HG03064 (cell line): ENCODE results near the gene WFDC12.

ENCODE experiments used
- ATAC-seq: cut with Tn5 transposase; IDR thresholded peaks from one replicate; pipeline ENCODE4 v1.9.1; 2021; ENCODE audit warnings: low read depth; ENCODE audit not compliant: unreplicated experiment

The WFDC12 gene

DNA sequence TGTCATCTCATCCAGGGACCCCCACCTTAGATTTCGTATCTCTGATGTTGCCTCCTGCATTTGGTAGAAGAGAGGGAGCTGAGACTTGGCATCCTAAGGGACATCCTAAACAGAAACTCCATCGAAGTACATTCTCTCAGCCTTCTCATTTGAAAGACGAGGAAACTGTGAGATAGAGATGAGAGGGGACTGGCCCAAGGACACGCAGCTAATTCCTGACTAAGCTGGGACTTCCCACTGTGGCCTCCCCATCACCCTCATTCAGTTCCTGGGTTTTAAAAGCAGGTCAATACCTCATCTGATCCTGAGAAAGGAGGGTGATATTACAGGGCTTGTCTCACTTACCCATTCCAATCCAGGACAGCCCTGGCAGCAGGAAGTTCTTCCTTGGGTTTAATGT lies 8.4 kb downstream of the WFDC12 start:
- ATAC-seq, result no peak

DNA sequence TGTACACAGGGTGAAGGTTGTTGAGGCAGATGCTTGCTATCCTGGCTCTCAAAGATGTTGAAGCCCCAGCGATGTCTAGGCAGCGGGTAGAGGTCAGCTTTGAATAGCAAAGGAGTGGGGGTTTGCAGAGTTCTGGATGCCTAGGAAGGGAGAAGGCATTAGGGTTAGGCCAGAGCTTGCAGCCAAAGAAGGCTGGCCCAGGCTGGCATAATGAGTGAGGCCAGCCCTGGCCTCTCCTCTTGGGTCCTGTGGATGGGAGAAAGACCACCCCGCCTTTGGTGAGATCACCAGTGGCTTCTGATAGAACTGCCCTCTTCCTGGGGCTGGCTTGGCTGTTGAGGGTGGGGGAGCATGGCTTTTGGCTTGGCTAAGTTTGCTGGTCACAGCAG lies 8.9 kb downstream of the WFDC12 start:
- no peak for ATAC-seq

DNA sequence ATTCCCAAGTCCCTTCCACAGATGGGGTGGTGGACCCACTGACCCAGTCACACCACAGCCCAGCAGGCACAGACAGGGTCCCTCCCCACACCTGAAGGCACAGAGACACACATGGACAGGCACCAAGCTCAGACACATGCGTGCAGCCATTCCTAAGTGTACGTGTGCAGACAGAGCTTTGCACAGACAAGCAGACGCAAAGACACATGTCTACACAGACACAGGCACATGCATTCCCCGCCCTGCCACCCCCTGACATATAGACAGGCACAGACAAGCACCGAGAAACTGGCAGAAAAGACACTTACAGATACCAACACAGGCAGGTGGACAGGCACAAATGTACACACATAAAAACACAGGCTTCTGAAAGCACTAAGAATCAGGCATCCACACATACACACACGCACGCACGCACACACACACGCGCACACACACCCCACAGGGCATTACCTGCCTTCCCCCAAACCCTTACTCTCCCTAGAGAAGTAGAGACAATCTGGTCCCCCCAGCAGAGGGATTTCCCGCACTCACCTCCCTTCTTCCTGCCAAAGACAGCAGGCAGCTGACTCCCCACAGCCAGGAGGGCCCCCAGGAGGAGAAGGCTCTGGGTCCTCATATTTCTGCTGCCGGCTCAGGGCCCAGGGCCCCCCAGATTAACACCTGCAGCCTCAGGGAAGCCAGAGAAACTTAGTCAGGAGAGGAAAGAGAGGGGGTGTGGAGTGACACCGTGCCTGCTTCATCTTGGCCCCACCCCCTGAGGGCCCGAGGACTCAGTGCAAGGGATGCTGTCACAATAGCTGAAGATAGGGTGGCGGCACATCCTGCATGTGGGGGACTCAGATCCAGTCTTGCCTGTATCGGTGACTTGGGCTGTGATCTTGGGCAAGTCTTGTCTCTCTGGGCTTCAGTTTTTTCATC lies 9.5 kb downstream of the WFDC12 start, which contains the start of gene WFDC5:
TSS of gene WFDC5 (minus strand) at position 710 of the 921 bp plus-strand sequence. CDS start at position 619, 91 bp downstream.
- no peak for ATAC-seq

DNA sequence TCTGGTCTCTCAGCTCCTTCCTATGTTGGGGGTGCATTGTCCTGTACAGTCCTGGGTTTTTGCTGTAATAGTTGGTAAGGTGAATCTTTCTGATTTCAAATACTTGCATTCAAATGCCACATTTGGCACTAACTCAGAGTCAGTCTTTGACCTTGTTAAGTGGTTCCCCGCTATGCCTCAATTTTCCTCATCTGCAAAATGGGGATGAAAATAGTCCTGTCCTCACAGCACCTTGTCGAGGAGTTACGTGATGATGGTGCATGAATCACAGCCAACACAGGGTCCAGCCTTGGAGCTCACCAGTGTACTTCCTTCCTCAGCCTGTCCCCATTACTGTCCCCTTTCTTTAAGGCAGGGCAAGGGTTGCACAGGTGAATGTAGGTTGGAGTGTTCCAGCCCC lies 10.4 kb downstream of the WFDC12 start:
- no peak for ATAC-seq

DNA sequence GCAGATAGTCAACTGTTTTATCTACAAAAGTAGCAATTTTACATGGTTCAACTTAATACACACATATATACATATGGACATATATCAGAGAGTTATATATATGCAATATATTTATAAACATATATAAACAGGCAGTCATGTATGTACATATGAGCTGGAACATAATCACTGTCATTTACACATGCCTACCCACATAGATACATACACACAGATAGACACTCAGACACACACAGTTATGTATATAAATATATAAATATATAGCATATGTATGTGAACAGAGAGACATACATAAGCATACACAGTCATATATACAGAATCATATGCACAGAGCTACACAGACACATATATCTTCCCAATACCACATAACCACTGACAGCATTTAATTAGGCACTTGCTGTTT lies 11.5 kb downstream of the WFDC12 start:
- no peak for ATAC-seq

DNA sequence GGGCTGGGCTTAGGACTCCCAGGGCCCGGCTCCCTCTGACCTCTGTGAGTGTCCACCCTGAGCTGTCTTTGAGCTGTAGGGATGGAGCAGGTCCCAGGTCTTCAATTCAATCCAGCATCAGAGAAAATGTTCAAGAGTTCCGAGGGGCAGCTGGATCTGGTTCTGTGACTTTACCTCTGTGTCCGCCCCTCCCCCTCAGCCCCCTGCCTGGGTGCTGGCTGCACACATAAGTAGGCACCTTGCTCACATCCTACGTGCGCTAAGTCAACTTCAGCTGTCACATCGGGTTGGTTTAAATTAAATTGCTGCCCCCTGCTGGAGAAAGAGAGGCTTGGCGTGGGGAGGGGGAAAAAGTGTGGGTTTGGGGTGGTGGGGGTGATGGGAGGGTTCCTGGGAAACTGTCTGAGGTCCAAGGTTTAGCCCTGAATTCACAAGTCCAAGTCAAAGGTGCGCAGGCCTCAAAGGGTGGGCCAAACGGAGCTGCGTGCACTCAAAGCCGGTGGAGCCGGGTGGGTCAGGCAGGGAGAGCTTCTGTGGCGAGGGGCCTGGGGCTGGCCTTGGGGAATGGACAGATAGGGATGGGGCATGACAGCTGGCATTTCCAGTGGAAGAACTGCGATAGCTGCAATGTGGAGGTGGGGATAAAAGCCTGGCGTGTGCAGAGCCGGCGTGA lies 12.3 kb downstream of the WFDC12 start:
- ATAC-seq, result no peak

DNA sequence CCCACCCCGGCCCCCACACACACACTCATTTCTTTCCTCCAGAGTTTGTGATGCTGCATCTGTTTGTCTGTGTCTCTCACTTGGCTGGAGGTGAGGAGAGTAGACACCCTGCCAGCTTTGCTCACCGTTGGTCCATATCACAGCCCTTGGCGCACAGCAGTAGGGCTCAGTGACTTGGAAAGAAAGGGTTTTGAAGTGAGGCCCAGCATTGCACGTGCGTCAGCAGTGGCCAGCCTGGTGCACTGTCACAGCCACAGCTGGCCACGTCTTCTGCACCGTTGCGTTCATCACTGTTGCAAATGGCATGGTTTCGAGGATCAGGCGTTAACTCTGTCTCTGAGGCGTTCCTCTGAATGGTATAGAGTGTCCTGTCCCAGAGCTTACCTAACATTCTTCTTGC lies 13.0 kb downstream of the WFDC12 start:
- no peak for ATAC-seq

DNA sequence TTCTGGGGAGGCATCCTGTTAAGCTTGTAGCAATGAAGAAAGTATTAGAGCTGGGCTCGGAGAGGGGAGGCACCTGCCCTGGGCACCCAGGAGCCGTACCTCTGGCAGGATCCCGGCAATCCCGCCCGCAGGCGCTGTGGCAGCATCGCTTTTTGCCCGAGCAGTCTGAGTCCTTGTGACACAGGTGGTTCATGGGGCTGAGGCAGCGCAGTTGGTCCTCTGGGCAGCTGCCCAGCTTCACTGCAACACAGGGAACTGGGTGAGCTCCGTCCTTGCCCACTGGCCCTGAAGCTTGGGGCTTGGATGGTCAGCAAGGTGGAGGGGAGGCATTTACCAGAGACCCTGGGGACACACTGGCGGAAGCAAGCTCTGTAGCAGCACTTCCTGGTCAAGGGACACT lies 14.0 kb downstream of the WFDC12 start:
- ATAC-seq, result no peak

DNA sequence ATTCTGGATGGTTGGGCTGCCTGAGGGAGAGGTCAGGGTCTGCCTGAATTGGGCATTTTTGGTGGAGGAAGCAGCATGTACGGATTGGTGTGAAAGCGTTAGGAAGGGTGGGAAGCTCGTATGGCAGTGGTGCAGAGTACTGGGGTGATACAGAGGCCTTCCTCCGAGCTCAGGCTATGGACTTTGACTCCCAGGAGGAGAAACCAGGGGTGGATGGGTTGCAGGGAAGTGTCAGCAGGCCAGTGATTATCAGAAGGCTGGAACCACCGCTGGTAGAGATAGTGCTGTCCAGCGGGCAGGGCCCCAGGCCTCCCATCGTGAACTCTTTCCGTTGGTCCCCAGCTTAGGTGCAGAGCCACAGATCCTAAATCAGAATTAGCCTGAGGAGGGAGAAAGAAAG lies 14.6 kb downstream of the WFDC12 start:
- no peak for ATAC-seq

DNA sequence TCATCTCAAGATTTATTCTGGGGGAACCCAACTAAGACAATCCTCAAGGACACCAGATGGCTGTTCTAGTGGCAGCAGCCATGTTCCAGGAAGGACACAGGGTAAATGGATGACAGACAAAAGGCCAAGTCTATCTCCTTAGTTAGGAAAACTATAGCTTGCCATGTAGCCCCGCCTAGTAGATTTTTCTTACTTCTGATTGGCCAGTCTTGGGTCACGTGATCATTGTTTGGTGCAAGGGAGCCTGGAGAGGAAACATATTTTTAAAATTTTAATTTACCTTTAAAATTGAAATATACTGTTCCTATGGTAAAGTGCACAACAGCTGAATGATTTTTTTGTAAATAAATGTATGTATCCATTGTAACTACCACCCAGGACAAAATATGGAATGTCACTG lies 18.9 kb downstream of the WFDC12 start:
- ATAC-seq, result no peak

DNA sequence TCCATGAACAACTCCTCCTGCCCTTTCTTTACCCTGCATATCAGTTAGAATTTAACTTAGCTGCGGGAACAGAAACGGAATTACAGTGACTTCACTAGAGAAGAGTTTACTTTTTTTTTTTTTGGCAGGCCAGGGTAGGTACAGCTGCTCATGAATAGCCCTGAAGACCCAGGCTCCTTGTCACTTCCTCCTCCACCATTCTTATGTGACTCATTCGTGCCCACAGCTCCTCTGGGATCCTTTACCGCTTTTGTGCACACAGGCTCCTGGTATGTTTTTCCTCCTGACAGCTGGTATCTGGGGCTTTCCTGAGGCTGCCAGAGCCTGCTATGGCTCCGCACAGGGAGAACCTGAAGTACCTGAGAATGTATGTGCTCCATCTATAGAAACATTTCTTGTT lies 19.5 kb downstream of the WFDC12 start:
- ATAC-seq, result no peak

DNA sequence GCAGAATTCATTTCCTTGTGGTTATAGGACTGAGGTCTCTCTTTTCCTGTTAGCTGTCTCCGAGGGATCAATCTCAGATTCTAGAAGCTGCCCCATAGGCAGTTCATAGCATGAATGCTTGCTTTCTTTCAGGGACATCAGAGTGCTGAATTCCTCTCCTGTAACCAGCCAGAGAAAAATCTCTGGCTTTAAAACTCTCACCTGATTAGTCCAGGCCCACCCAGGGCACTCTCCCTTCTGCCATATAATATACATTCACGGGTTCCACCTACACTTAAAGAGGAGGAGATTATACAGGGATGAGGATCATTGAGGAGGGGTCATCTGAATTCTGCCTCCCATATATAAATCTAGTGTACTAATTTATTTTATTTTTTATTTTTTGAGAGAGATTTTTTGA lies 21.2 kb downstream of the WFDC12 start:
- ATAC-seq, result no peak

DNA sequence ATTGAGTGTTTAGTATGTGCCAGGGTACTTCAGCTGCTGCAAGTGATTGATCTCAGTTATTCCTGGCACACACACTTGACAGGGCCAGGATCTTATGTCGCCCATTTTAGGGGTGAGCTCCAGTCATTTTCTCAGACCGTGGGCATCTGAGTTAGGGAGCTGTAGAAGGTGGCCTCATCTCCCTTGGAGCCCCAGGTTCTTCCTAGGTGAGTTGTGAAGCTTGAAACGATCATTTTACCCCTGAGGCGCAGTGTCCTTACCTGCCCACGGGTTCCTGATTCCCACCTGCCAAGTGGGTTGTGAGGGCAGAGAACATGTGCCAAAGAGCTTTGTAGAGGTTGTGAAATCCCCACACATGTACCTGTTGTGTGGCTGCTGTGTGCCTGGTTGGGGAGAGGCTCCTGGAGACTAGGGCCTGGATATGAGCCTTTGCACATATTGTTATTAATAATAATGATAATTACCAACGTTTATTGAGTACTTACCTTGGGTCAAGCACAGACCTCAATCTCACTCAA lies 22.9 kb downstream of the WFDC12 start:
- no peak for ATAC-seq

DNA sequence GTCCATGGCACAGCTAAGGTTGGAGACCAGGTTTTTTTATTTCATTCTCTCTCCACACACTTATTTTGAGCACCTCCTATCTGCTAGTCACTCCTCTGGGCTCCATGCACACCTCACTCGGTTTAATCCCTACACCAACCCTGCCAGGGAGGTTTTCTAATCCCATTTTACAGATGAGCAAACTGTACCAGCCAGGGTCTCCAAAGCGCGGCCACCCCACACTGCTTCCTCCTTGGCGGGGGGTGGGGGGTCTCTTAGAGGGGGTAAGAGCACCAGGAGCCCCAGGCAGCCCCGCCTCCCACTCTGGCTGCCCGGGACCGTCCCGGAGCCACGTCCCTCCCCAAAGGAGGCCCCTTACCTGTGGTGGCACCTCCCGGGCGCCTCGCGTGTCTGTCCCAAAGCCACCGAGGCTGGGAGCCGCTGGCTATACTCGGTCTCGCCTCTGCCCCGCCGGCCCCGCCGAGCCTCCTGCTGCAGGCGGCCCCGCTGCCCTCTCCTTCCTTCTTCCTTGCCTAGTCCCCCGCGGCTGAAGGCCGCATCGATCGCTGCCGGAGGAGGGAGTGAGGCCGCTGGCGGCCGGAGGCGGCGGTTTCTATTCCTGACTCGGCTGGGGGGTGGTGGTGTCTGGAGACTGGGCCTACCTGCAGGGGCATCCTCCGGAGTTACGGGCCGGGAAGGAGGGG lies 23.6 kb downstream of the WFDC12 start, which contains the start of gene KCNS1:
TSS of gene KCNS1 (minus strand) at position 565 of the 683 bp plus-strand sequence. CDS start 1,891 bp downstream, outside the sequence.
- ATAC-seq, result no peak

DNA sequence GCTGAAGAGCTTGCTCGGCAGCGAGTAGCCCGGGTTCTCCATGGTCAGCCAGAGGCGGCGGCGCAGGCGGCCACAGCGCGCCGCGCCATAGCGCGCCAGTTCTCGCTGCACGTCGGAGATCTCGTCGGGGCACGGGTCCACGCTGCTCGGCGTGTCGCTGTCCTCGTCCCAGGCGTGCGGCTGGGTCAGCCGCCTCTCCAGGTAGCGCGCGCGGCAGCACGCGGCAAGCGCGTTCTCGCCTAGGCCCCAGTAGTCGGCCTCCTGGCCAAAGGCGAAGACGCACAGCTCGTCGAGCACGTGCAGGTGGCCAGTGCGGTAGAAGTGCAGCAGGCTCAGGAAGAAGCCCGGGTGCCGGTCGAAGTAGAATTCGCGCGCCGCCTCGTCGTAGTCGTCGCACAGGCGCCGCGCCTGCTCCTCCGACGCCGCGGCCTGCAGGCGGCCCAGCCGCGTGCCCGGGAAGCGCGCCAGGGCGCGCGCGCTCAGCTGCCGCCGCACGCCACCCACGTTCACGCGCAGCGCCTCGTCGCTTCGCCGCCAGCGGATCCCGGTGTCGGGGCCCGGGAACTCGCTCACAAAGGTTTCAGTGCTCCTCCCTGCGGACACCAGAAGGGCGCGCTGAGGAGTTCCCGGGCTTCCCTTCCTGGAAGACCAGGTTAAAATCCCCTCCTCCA lies 26.0 kb downstream of the WFDC12 start:
- no peak for ATAC-seq

DNA sequence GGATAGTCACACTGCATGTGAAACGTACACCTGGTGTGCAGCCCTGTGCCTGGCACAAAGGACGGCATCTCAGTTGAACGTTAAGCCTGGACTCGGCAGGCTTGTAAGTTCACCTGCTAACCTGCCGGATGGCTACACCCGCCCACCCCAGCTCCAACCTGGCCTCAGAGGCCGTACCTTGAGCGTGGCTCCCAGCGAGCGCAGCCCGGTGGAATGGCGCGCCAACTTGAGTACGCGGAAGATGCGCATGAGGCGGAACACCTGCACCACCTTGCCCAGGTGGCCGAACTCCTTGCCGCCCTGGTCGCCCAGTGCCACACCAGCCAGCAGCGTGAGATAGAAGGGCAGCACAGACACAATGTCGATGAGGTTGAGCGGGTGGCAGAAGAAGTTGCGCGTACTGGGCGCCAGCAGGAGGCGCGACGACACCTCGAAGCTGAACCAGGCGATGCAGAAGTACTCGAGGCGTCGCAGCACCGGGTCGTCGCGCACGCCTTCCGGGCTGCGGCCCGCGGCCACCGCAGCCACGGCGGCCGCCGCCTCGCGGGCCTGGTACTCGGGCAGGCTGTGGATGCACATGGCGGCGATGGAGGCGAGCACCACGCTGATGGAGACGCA lies 26.7 kb downstream of the WFDC12 start:
- no peak for ATAC-seq

DNA sequence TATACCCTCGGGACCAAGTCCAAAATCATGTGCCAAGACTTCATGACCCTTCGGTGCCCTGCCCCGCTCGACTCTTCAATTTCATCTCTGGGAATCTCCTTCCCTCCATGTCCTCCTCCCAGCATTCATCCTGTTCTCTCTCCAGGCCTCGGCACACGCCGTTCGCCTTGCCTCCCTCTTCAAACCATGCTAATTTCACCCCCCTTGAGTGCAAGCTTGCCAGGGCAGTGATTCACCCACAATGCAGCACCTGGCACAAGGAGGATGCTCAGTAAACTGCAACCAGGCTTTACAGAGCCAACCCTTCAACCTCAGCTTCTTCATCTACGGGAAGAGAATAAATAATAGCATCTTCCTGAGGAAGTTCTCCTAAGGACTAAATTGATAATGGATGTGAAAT lies 27.5 kb downstream of the WFDC12 start:
- no peak for ATAC-seq

DNA sequence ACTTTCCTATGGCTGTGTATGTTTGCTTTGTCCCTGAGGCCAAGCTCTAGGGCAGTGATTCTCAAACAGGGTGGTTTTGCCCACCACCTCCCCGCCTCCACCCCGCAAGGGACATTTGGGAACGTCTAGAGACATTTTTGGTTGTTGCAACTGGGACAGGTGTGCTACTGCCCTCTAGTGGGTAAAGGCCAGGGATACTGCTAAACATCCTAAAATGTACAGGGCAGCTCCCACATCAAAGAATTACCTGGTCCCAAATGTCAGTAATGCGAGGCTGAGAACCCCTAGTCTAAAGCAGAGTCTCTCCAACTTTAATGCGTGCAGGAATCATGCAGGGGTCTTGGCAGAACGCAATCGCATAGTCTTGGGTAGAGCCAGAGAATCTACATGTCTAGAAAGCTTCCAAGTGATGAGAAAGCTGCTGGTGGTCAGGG lies 28.4 kb downstream of the WFDC12 start:
- ATAC-seq, result no peak

DNA sequence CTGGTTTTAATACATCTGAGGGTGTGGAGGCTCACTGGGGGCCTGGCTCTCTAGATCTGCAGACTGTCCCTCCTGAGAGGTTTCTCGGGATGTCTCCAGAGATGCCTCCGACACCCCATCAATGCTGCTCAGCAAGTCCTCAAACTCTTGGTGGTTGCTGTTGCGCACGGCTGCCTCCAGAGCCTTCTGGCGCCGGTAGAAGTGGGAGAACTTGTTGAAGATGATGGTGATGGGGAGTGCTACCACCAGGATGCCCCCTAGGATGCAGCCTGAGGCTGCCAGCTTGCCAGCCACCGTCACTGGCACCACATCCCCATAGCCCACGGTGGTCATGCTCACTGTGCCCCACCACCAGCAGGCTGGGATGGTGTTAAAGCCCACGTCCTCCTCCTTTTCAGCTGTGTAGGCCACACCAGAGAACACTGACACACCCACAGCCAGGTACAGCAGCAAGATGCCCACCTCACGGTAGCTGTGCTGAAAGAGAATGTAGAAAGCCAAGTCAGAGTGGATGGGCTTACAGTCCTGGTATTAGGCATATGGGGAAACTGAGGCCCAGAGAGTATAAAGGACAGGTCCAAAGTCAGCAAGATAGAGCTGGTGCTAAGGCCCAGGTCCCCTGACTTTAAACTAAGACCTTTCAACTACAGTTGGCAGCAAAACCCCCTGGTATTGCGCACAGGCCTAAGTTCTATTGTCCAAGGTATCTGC lies 29.2 kb downstream of the WFDC12 start:
- no peak for ATAC-seq
